Keratinocyte (primary cell): ENCODE results near the gene EXOC6B. TPM values are rescaled to one million over a fixed set of nuclear protein-coding genes. Genes with fewer than 3 reads are reported as not detected.

Experiments
- DNase-seq: peaks from one replicate; pipeline ENCODE4 v3.0.0-alpha.2; 2011; ENCODE audit warnings: low read depth, missing footprints, low spot score
- FAIRE-seq: peaks from 2 replicates; lab custom pipeline; 2011; peaks lifted over from hg19 to GRCh38; lab: Jason Lieb, UNC
- H2AFZ ChIP-seq: 2 replicates; pipeline ENCODE4 v1.6.0; 2012; ENCODE audit warnings: low read length, control low read depth, inconsistent platforms; ENCODE audit not compliant: control insufficient read depth
- H3K27ac ChIP-seq: 2 replicates; pipeline ENCODE4 v1.5.1; 2011; ENCODE audit warnings: low read length; ENCODE audit not compliant: control insufficient read depth, insufficient read depth
- H3K27me3 ChIP-seq: 3 replicates; pipeline ENCODE4 v1.6.0; 2011; ENCODE audit warnings: low read length; ENCODE audit not compliant: control insufficient read depth, insufficient read depth; ENCODE audit errors: extremely low read depth
- H3K36me3 ChIP-seq, 2 experiments: 2 replicates in 1 of 2; 3 replicates in 1 of 2; pipeline ENCODE4 v1.5.1; 2011; ENCODE audit warnings: low read length in 2 of 2, mild to moderate bottlenecking in 1 of 2; ENCODE audit not compliant: control insufficient read depth in 2 of 2, insufficient read depth in 2 of 2; ENCODE audit errors: extremely low read depth in 1 of 2
- H3K4me1 ChIP-seq: 3 replicates; pipeline ENCODE4 v1.5.1; 2011; ENCODE audit warnings: low read length; ENCODE audit not compliant: control insufficient read depth, insufficient read depth; ENCODE audit errors: extremely low read depth
- H3K4me2 ChIP-seq: 3 replicates; pipeline ENCODE4 v1.6.0; 2011; ENCODE audit warnings: low read depth, low read length; ENCODE audit not compliant: control insufficient read depth, insufficient read depth; ENCODE audit errors: extremely low read depth
- H3K4me3 ChIP-seq, 3 experiments: fragments of 200-600 bp in 1 of 3; sonication (generic) in 1 of 3; 2 replicates in 2 of 3; 3 replicates in 1 of 3; pipeline ENCODE4 v1.5.1; 2011 to 2016; ENCODE audit warnings: low read length in 3 of 3, mild to moderate bottlenecking in 3 of 3, control low read depth in 2 of 3, inconsistent platforms in 1 of 3, low read depth in 1 of 3, mixed read lengths in 1 of 3, mixed run types in 1 of 3, moderate library complexity in 1 of 3; ENCODE audit not compliant: control insufficient read depth in 2 of 3, insufficient read depth in 2 of 3; ENCODE audit errors: extremely low read depth in 1 of 3
- H3K79me2 ChIP-seq: 2 replicates; pipeline ENCODE4 v1.6.0; 2012; ENCODE audit warnings: low read length; ENCODE audit not compliant: control insufficient read depth, insufficient read depth
- H3K9ac ChIP-seq: 3 replicates; pipeline ENCODE4 v1.6.0; 2011; ENCODE audit warnings: low read length; ENCODE audit not compliant: control insufficient read depth, insufficient read depth; ENCODE audit errors: extremely low read depth
- H3K9me1 ChIP-seq: 3 replicates; pipeline ENCODE4 v1.6.0; 2011; ENCODE audit warnings: low read length; ENCODE audit not compliant: control insufficient read depth, insufficient read depth; ENCODE audit errors: extremely low read depth
- H3K9me3 ChIP-seq: 2 replicates; pipeline ENCODE4 v1.5.1; 2012; ENCODE audit warnings: low read depth, low read length; ENCODE audit not compliant: control insufficient read depth
- H4K20me1 ChIP-seq: 3 replicates; pipeline ENCODE4 v1.6.0; 2011; ENCODE audit warnings: low read length; ENCODE audit not compliant: control insufficient read depth, insufficient read depth; ENCODE audit errors: extremely low read depth
- EZH2 ChIP-seq: IDR thresholded peaks from one replicate; pipeline ENCODE4 v1.6.1; 2012; ENCODE audit warnings: inconsistent platforms, mild to moderate bottlenecking, low read length, moderate library complexity
- dilution Hi-C: fragments of 300-500 bp; cut with MboI; formaldehyde crosslinking; loops from one replicate; pipeline ENCODE4 v1.7.0; 2020; ENCODE audit warnings: low sequenced_read_pairs; ENCODE audit not compliant: extremely low pct_ligation_motif_present
- polyA plus RNA-seq, 5 experiments: library from polyadenylated mRNA; depleted of rRNA in 3 of 5; stranded (reverse) in 3 of 5; stranded (forward) in 1 of 5; unstranded in 1 of 5; fragments of >200 nt; gene quantifications; 1 replicate in 1 of 5; 2 replicates in 3 of 5; 3 replicates in 1 of 5; pipeline versions ENCODE4 v1.2.1 to v1.2.3, GENCODE V29; 2011 to 2012; ENCODE audit warnings: missing spikeins in 2 of 5, low read depth in 1 of 5, low replicate concordance in 1 of 5
- TF ChIP-seq, protein P1 (sequence below), 3 experiments: IDR thresholded peaks in 1 of 3; conservative IDR thresholded peaks in 1 of 3; optimal IDR thresholded peaks in 1 of 3; 2 replicates in 2 of 3; 3 replicates in 1 of 3; pipeline versions ENCODE3 to v1.5.1; 2011; ENCODE audit warnings: low read length in 3 of 3, mild to moderate bottlenecking in 3 of 3, moderate library complexity in 2 of 3, control low read depth in 1 of 3, inconsistent platforms in 1 of 3; ENCODE audit not compliant: insufficient read depth in 2 of 3; ENCODE audit errors: extremely low read depth in 1 of 3

The EXOC6B gene
- polyA plus RNA-seq, 1 donor (not counting 4 experiments of a cell fraction or from before 2014, with no cell fraction given), result 37.3 TPM

DNA sequence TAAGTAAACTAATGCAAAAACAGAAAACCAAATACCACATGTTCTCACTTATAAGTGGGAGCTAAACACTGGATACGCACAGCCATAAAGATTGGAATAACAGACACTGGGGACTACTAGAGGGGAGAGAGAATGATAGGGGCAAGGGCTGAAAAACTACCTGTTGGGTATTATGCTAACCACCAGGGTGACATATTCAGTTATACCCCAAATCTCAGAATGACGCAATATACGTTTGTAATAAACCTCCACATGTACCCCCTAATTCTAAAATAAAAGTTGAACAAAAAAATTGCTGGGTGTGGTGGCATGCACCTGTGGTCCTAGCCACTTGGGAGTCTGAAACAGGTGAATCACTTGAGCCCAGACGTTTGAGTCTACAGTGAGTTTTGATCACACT lies 157.2 kb downstream of the EXOC6B start:
- Histone ChIP-seq H3K27ac (no peak overlapping the region), H3K4me2 (no peak overlapping the region), H2AFZ (no peak overlapping the region), H3K9me3 (no peaks in the 10 kb centered on the region), H3K79me2 (peaks cover 20% of the 10 kb centered on the region), H4K20me1 (no peaks in the 10 kb centered on the region), H3K27me3 (no peaks in the 10 kb centered on the region), H3K36me3 (no peaks in the 10 kb centered on the region), H3K9ac (no peak overlapping the region), H3K4me1 (no peaks in the 10 kb centered on the region), H3K4me3 (no peak overlapping the region), H3K9me1 (no peaks in the 10 kb centered on the region)
- DNase-seq, result no peak
- dilution Hi-C loops, result no loop called here
- no peak for TF ChIP-seq EZH2
- TF ChIP-seq, protein P1, sequence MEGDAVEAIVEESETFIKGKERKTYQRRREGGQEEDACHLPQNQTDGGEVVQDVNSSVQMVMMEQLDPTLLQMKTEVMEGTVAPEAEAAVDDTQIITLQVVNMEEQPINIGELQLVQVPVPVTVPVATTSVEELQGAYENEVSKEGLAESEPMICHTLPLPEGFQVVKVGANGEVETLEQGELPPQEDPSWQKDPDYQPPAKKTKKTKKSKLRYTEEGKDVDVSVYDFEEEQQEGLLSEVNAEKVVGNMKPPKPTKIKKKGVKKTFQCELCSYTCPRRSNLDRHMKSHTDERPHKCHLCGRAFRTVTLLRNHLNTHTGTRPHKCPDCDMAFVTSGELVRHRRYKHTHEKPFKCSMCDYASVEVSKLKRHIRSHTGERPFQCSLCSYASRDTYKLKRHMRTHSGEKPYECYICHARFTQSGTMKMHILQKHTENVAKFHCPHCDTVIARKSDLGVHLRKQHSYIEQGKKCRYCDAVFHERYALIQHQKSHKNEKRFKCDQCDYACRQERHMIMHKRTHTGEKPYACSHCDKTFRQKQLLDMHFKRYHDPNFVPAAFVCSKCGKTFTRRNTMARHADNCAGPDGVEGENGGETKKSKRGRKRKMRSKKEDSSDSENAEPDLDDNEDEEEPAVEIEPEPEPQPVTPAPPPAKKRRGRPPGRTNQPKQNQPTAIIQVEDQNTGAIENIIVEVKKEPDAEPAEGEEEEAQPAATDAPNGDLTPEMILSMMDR (optimal IDR thresholded peaks at IDR 0.05 in 1 of 3, IDR thresholded peaks at IDR 0.05 in 1 of 3, conservative IDR thresholded peaks at IDR 0.05 in 1 of 3; ENCODE audit: extremely low read depth in 1 of 3, insufficient read depth in 2 of 3, low read length in 3 of 3), result no peak
- FAIRE-seq, result no peak

DNA sequence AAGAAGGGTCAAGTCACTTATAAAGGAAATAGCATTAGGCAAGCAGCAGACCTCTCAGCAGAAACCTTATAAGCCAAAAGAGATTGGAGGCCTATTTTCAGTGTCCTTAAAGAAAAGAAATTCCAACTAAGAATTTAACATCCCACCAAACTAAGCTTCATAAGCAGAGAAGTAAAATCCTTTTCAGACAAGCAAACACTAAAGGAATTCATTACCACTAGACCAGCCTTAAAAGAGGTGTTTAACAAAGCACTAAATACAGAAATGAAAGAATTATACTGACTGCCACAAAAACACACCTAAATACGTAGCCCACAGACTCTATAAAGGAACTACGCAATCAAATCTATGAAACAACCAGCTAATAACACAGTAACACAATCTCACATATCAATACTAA lies 160.4 kb downstream of the EXOC6B start:
- H3K27me3 ChIP-seq, result no peaks in the 10 kb centered on the region
- no peaks in the 10 kb centered on the region for H3K4me1 ChIP-seq
- peaks cover 20% of the 10 kb centered on the region for H3K79me2 ChIP-seq
- H3K9me1 ChIP-seq, result no peaks in the 10 kb centered on the region
- no peak overlapping the region for H3K4me3 ChIP-seq
- H4K20me1 ChIP-seq, result no peaks in the 10 kb centered on the region
- no peak overlapping the region for H3K9ac ChIP-seq
- no peaks in the 10 kb centered on the region for H3K36me3 ChIP-seq
- H3K4me2 ChIP-seq, result no peak overlapping the region
- no peak overlapping the region for H2AFZ ChIP-seq
- H3K27ac ChIP-seq, result no peak overlapping the region
- TF ChIP-seq, protein P1 (optimal IDR thresholded peaks at IDR 0.05 in 1 of 3, IDR thresholded peaks at IDR 0.05 in 1 of 3, conservative IDR thresholded peaks at IDR 0.05 in 1 of 3; ENCODE audit: extremely low read depth in 1 of 3, insufficient read depth in 2 of 3, low read length in 3 of 3), result no peak
- no peak for TF ChIP-seq EZH2
- H3K9me3 ChIP-seq, result no peaks in the 10 kb centered on the region
- dilution Hi-C loops, result no loop called here
- FAIRE-seq (no peak), DNase-seq (no peak)
